PC-9 (cell line): Measurements from ENCODE around the gene ARFGEF3. TPM values are rescaled to one million over a fixed set of nuclear protein-coding genes. Genes with fewer than 3 reads are reported as not detected.

Experiments
- BruUV-seq: library from RNA; stranded (reverse); fragments of 400-500 nt; replicated peaks from 2 replicates; lab custom pipeline; 2021; lab: Mats Ljungman, UMichigan
- CTCF ChIA-PET: fragments of 300-600 bp; sonication (Branson Sonifier 250); formaldehyde crosslinking; loops from one replicate; lab custom pipeline; 2022; ENCODE audit warnings: antibody characterized with exemption; lab: Charles Lee
- POLR2A ChIA-PET: fragments of 300-600 bp; sonication (Branson Sonifier 250); formaldehyde crosslinking; loops from one replicate; lab custom pipeline; 2022; ENCODE audit warnings: antibody characterized with exemption; ENCODE audit not compliant: unreplicated experiment; lab: Charles Lee
- DNase-seq, 2 experiments: peaks; one replicate each; pipeline versions ENCODE4 v3.0.0 to v3.0.0-alpha.2; 2015 to 2022; ENCODE audit warnings: mixed read lengths in 1 of 2
- H2AFZ ChIP-seq: fragments of 200-600 bp; sonication (generic); 2 replicates; pipeline ENCODE4 v1.8.1; 2017; ENCODE audit warnings: antibody characterized with exemption
- H3F3A ChIP-seq: fragments of 200-600 bp; sonication (generic); 2 replicates; pipeline ENCODE4 v1.8.1; 2017; ENCODE audit warnings: antibody characterized with exemption, mild to moderate bottlenecking, low read depth; ENCODE audit not compliant: insufficient read depth
- H3K27ac ChIP-seq: fragments of 200-600 bp; sonication (generic); 2 replicates; pipeline ENCODE4 v1.6.1; 2016; ENCODE audit warnings: mixed run types
- H3K27me3 ChIP-seq: fragments of 200-600 bp; sonication (generic); 2 replicates; pipeline ENCODE4 v1.6.1; 2016; ENCODE audit warnings: low read depth, mixed run types; ENCODE audit not compliant: insufficient read depth
- H3K36me3 ChIP-seq: fragments of 200-600 bp; sonication (generic); 2 replicates; pipeline ENCODE4 v1.6.1; 2016; ENCODE audit warnings: low read depth, mixed run types
- H3K4me1 ChIP-seq: fragments of 200-600 bp; sonication (generic); replicated peaks from 2 replicates; pipeline ENCODE4 v1.6.1; 2016; ENCODE audit warnings: mixed run types; ENCODE audit not compliant: insufficient read depth
- H3K4me2 ChIP-seq: fragments of 200-600 bp; sonication (generic); 2 replicates; pipeline ENCODE4 v1.6.1; 2017; ENCODE audit warnings: mixed run types
- H3K4me3 ChIP-seq: fragments of 200-600 bp; sonication (generic); 2 replicates; pipeline ENCODE4 v1.6.1; 2016; ENCODE audit warnings: mixed run types
- H3K79me2 ChIP-seq: fragments of 200-600 bp; sonication (generic); 2 replicates; pipeline ENCODE4 v1.6.1; 2017; ENCODE audit warnings: low read depth, mixed run types
- H3K9me2 ChIP-seq: fragments of 200-600 bp; sonication (generic); 2 replicates; pipeline ENCODE4 v1.8.1; 2017; ENCODE audit warnings: mild to moderate bottlenecking; ENCODE audit not compliant: insufficient read depth
- H3K9me3 ChIP-seq: fragments of 200-600 bp; sonication (generic); 2 replicates; pipeline ENCODE4 v1.8.1; 2016; ENCODE audit warnings: low read depth; ENCODE audit not compliant: insufficient read depth
- H4K20me1 ChIP-seq: fragments of 200-600 bp; sonication (generic); 2 replicates; pipeline ENCODE4 v1.8.1; 2017; ENCODE audit not compliant: insufficient read depth
- CTCF ChIP-seq: fragments of 200-600 bp; sonication (generic); conservative IDR thresholded peaks from 2 replicates; pipeline ENCODE4 v1.6.1; 2017; ENCODE audit warnings: mixed run types, antibody characterized with exemption, mild to moderate bottlenecking, moderate library complexity
- EZH2 ChIP-seq: fragments of 200-600 bp; sonication (generic); IDR thresholded peaks from 2 replicates; pipeline ENCODE4 v1.8.0; 2017; ENCODE audit warnings: antibody characterized with exemption, low read depth
- intact Hi-C: fragments of 100-400 bp; cut with micrococcal nuclease; formaldehyde crosslinking; loops from one replicate; pipeline ENCODE4 v1.10.0; 2022; ENCODE audit not compliant: unreplicated experiment
- total RNA-seq: library from RNA; stranded (reverse); gene quantifications from 2 replicates; pipeline ENCODE4 v1.2.3, GENCODE V29; 2021

Gene ARFGEF3
- total RNA-seq, 1 experiment from 2014 or later, result 9.9 TPM

GRCh38 chr6:138201836-138202235 is 40.1 kb downstream of the ARFGEF3 start:
- H3K4me3 ChIP-seq, result no peak overlapping the region
- H4K20me1 ChIP-seq, result no peaks in the 10 kb centered on the region
- H3K79me2 ChIP-seq, result peaks cover 18% of the 10 kb centered on the region; the same call in 1 of the 2 replicates
- intact Hi-C loops, result no loop called here
- H3F3A ChIP-seq, result no peaks in the 10 kb centered on the region
- BruUV-seq, result no TSS peak
- ChIA-PET CTCF (no interaction called here), POLR2A (no interaction called here)
- no peaks in the 10 kb centered on the region for H3K36me3 ChIP-seq
- H3K27ac ChIP-seq, result no peak overlapping the region
- no peaks in the 10 kb centered on the region; the same call in 1 of the 2 replicates for H3K9me3 ChIP-seq
- DNase-seq, result no peak
- no peaks in the 10 kb centered on the region for H3K4me1 ChIP-seq
- no peak overlapping the region for H3K4me2 ChIP-seq
- no peak overlapping the region for H2AFZ ChIP-seq
- no peaks in the 10 kb centered on the region for H3K27me3 ChIP-seq
- no peaks in the 10 kb centered on the region for H3K9me2 ChIP-seq
- TF ChIP-seq CTCF (no peak), EZH2 (no peak)

GRCh38 chr6:138203315-138203714 is 41.6 kb downstream of the ARFGEF3 start:
- H3K4me2 ChIP-seq, result no peak overlapping the region
- no peak for DNase-seq

GRCh38 chr6:138204303-138204702 is 42.6 kb downstream of the ARFGEF3 start:
- no peak overlapping the region for H3K27ac ChIP-seq
- CTCF ChIA-PET, result no interaction called here
- no TSS peak for BruUV-seq
- no peaks in the 10 kb centered on the region for H3K27me3 ChIP-seq
- TF ChIP-seq EZH2 (no peak), CTCF (no peak)
- no peaks in the 10 kb centered on the region for H4K20me1 ChIP-seq
- no peak for DNase-seq
- intact Hi-C loops, result no loop called here
- H2AFZ ChIP-seq, result no peak overlapping the region
- no peaks in the 10 kb centered on the region for H3K4me1 ChIP-seq
- no peaks in the 10 kb centered on the region for H3K36me3 ChIP-seq
- H3K4me3 ChIP-seq, result no peak overlapping the region
- no peaks in the 10 kb centered on the region for H3F3A ChIP-seq
- H3K9me2 ChIP-seq, result no peaks in the 10 kb centered on the region
- H3K9me3 ChIP-seq, result no peaks in the 10 kb centered on the region; the same call in 1 of the 2 replicates
- 0 out of 2 replicates have a peak, but pooled peaks cover under 1% of the 10 kb centered on the region for H3K79me2 ChIP-seq
- no peak overlapping the region for H3K4me2 ChIP-seq
- POLR2A ChIA-PET, result interaction anchor here (0.7 kb wide), 1 partner anchor 198 kb away, joined by 10 read pairs; no protein-coding TSS in a partner anchor

More at GRCh38 chr6:138203315-138203714, 41.6 kb downstream of the ARFGEF3 start:
- TF ChIP-seq EZH2 (no peak), CTCF (no peak)
- no peaks in the 10 kb centered on the region for H3F3A ChIP-seq
- H3K27ac ChIP-seq, result no peak overlapping the region
- H3K4me3 ChIP-seq, result no peak overlapping the region
- BruUV-seq, result no TSS peak
- no peaks in the 10 kb centered on the region for H3K9me2 ChIP-seq
- no peaks in the 10 kb centered on the region for H3K4me1 ChIP-seq
- ChIA-PET POLR2A (no interaction called here), CTCF (no interaction called here)
- H2AFZ ChIP-seq, result no peak overlapping the region
- H4K20me1 ChIP-seq, result no peaks in the 10 kb centered on the region
- H3K36me3 ChIP-seq, result no peaks in the 10 kb centered on the region
- 0 out of 2 replicates have a peak, but pooled peaks cover 9% of the 10 kb centered on the region for H3K79me2 ChIP-seq
- intact Hi-C loops, result no loop called here
- no peaks in the 10 kb centered on the region for H3K27me3 ChIP-seq
- no peaks in the 10 kb centered on the region; the same call in 1 of the 2 replicates for H3K9me3 ChIP-seq
